Activated CD4-positive, alpha-beta memory T cell treated with anti-CD3 and anti-CD28 coated beads for 36 hours (primary cell): ENCODE results near the gene SIGMAR1. TPM values are rescaled to one million over a fixed set of nuclear protein-coding genes. Genes with fewer than 3 reads are reported as not detected.
A peak's percentile ranks its signal among the peaks of the same experiment; 100 is the strongest.

Source experiments
- CTCF ChIA-PET: fragments of 350-600 bp; sonication (Branson Sonifier 250); formaldehyde crosslinking; loops from one replicate; lab custom pipeline; 2021; ENCODE audit warnings: antibody characterized with exemption, inconsistent platforms; lab: Charles Lee
- POLR2A ChIA-PET: fragments of 350-600 bp; sonication (Branson Sonifier 250); formaldehyde crosslinking; loops from one replicate; lab custom pipeline; 2021; ENCODE audit warnings: antibody characterized with exemption; lab: Charles Lee
- DNase-seq: peaks from one replicate; pipeline ENCODE4 v3.0.0-alpha.2; 2020
- H3K27ac Mint-ChIP-seq: one replicate; pipeline ENCODE4 v1.8.0; 2021; ENCODE audit warnings: mixed read lengths
- H3K27me3 Mint-ChIP-seq: one replicate; pipeline ENCODE4 v1.8.0; 2021; ENCODE audit warnings: mixed read lengths
- H3K36me3 Mint-ChIP-seq: one replicate; pipeline ENCODE4 v1.8.0; 2021; ENCODE audit warnings: mixed read lengths
- H3K4me1 Mint-ChIP-seq: one replicate; pipeline ENCODE4 v1.8.0; 2021; ENCODE audit warnings: low read depth, mixed read lengths
- H3K4me3 Mint-ChIP-seq: one replicate; pipeline ENCODE4 v1.8.0; 2021; ENCODE audit warnings: mild to moderate bottlenecking, mixed read lengths
- H3K9me3 Mint-ChIP-seq: one replicate; pipeline ENCODE4 v1.8.0; 2021; ENCODE audit warnings: mixed read lengths
- intact Hi-C: fragments of 100-400 bp; cut with micrococcal nuclease; formaldehyde crosslinking; loops from one replicate; pipeline ENCODE4 v1.15.1; 2023
- total RNA-seq, 2 experiments: library from RNA; stranded (reverse); gene quantifications; one replicate each; pipeline ENCODE4 v1.2.3, GENCODE V29; 2021

SIGMAR1 gene
- total RNA-seq, 2 experiments from 2014 or later = 65.9 to 67.6 TPM

GRCh38 chr9:34594177-34594576 is 43.4 kb downstream of the SIGMAR1 start:
- Mint-ChIP-seq H3K27ac (no peak overlapping the region), H3K27me3 (peaks cover 34% of the 10 kb centered on the region), H3K36me3 (no peaks in the 10 kb centered on the region), H3K4me3 (no peak overlapping the region), H3K9me3 (no peaks in the 10 kb centered on the region), H3K4me1 (peaks cover 18% of the 10 kb centered on the region)
- POLR2A ChIA-PET = no interaction called here
- CTCF ChIA-PET = interaction anchor here (1.2 to 2.5 kb wide), 2 partner anchors 9 to 190 kb away, joined by 5 to 13 read pairs; no protein-coding TSS in a partner anchor
- intact Hi-C loops = loop anchor here (5.0 kb wide), 2 partner anchors 157 to 192 kb away; no protein-coding TSS in a partner anchor
- DNase-seq = no peak

- peaks cover 45% of the 10 kb centered on the region for H3K27me3 Mint-ChIP-seq
- H3K9me3 Mint-ChIP-seq = no peaks in the 10 kb centered on the region
- POLR2A ChIA-PET = no interaction called here
- CTCF ChIA-PET = interaction anchor here (0.6 to 3.3 kb wide), 11 partner anchors 10 to 713 kb away, joined by 3 to 41 read pairs (median 13); partner anchors contain the start of gene DCTN3
- peaks cover 25% of the 10 kb centered on the region for H3K4me1 Mint-ChIP-seq
- no peaks in the 10 kb centered on the region for H3K36me3 Mint-ChIP-seq
- no peak overlapping the region for H3K27ac Mint-ChIP-seq
- no peak for DNase-seq
- no peak overlapping the region for H3K4me3 Mint-ChIP-seq
- intact Hi-C loops = loop anchor here (5.0 kb wide), 2 partner anchors 156 to 191 kb away; no protein-coding TSS in a partner anchor
Observed at GRCh38 chr9:34592895-34593601, 44.5 kb downstream of the SIGMAR1 start.

GRCh38 chr9:34591917-34592866 is 45.4 kb downstream of the SIGMAR1 start:
- ChIA-PET POLR2A (interaction anchor here (1.5 kb wide), 1 partner anchor 42 kb away, joined by 3 read pairs; no protein-coding TSS in a partner anchor), CTCF (interaction anchor here (0.6 to 3.3 kb wide), 41 partner anchors 9 to 339 kb away, joined by 3 to 41 read pairs (median 5); partner anchors contain the start of genes DCTN3 and MYORG)
- Mint-ChIP-seq H3K4me3 (no peak overlapping the region), H3K27ac (no peak overlapping the region), H3K27me3 (peaks cover 52% of the 10 kb centered on the region), H3K4me1 (peaks cover 25% of the 10 kb centered on the region), H3K36me3 (no peaks in the 10 kb centered on the region), H3K9me3 (no peaks in the 10 kb centered on the region)
- intact Hi-C loops = loop anchor here (1.0 to 5.0 kb wide), 5 partner anchors 30 to 190 kb away; no protein-coding TSS in a partner anchor
- no peak for DNase-seq

GRCh38 chr9:34591248-34591916 is 46.2 kb downstream of the SIGMAR1 start:
- no peaks in the 10 kb centered on the region for H3K36me3 Mint-ChIP-seq
- no peaks in the 10 kb centered on the region for H3K9me3 Mint-ChIP-seq
- H3K27me3 Mint-ChIP-seq = peaks cover 60% of the 10 kb centered on the region
- DNase-seq = peak; percentile 86
- ChIA-PET POLR2A (interaction anchor here (1.5 kb wide), 1 partner anchor 41 kb away, joined by 3 read pairs; no protein-coding TSS in a partner anchor), CTCF (interaction anchor here (0.5 to 3.3 kb wide), 50 partner anchors 8 to 462 kb away, joined by 3 to 41 read pairs (median 5); partner anchors contain the start of genes DCTN3, MYORG and RPP25L)
- intact Hi-C loops = loop anchor here (1.0 to 5.0 kb wide), 5 partner anchors 29 to 189 kb away; no protein-coding TSS in a partner anchor
- H3K4me1 Mint-ChIP-seq = peaks cover 25% of the 10 kb centered on the region
- peak overlapping the region; percentile 53 for H3K4me3 Mint-ChIP-seq
- H3K27ac Mint-ChIP-seq = no peak overlapping the region

- no peak overlapping the region for H3K27ac Mint-ChIP-seq
- no peaks in the 10 kb centered on the region for H3K9me3 Mint-ChIP-seq
- intact Hi-C loops = loop anchor here (1.0 to 5.0 kb wide), 5 partner anchors 28 to 188 kb away; no protein-coding TSS in a partner anchor
- H3K27me3 Mint-ChIP-seq = peaks cover 64% of the 10 kb centered on the region
- H3K36me3 Mint-ChIP-seq = no peaks in the 10 kb centered on the region
- ChIA-PET CTCF (interaction anchor here (0.9 to 3.3 kb wide), 33 partner anchors 11 to 338 kb away, joined by 3 to 41 read pairs (median 6); partner anchors contain the start of genes DCTN3, MYORG and RPP25L), POLR2A (interaction anchor here (0.6 to 1.5 kb wide), 2 partner anchors 40 to 68 kb away, joined by 3 read pairs; no protein-coding TSS in a partner anchor)
- H3K4me3 Mint-ChIP-seq = peak overlapping the region; percentile 53
- peak; percentile 38 for DNase-seq
- peaks cover 25% of the 10 kb centered on the region for H3K4me1 Mint-ChIP-seq
Observed at GRCh38 chr9:34590381-34591247, 47.0 kb downstream of the SIGMAR1 start.

GRCh38 chr9:34589636-34590380 is 47.8 kb downstream of the SIGMAR1 start, which contains the start of gene CNTFR:
CNTFR (minus strand) TSS chr9:34589724; CDS start chr9:34568981, 20,743 bp downstream.
- POLR2A ChIA-PET = no interaction called here
- DNase-seq = peak; percentile 15
- peak within 1 kb of the TSS; percentile 53 for H3K4me3 Mint-ChIP-seq
- CTCF ChIA-PET = interaction anchor here (0.9 to 1.1 kb wide), 2 partner anchors 42 to 186 kb away, joined by 3 to 4 read pairs; no protein-coding TSS in a partner anchor
- peaks cover 25% of the 10 kb centered on the region for H3K4me1 Mint-ChIP-seq
- H3K9me3 Mint-ChIP-seq = no peaks in the 10 kb centered on the region
- H3K27me3 Mint-ChIP-seq = peaks cover 66% of the 10 kb centered on the region
- no peaks in the 10 kb centered on the region for H3K36me3 Mint-ChIP-seq
- no peak within 1 kb of the TSS for H3K27ac Mint-ChIP-seq
- intact Hi-C loops = loop anchor here (2.0 to 5.0 kb wide), 3 partner anchors 65 to 188 kb away; no protein-coding TSS in a partner anchor

- H3K4me3 Mint-ChIP-seq = peak overlapping the region; percentile 12
- H3K9me3 Mint-ChIP-seq = no peaks in the 10 kb centered on the region
- no peak overlapping the region for H3K27ac Mint-ChIP-seq
- H3K27me3 Mint-ChIP-seq = peaks cover 69% of the 10 kb centered on the region
- intact Hi-C loops = no loop called here
- CTCF ChIA-PET = interaction anchor here (0.9 to 1.1 kb wide), 2 partner anchors 41 to 185 kb away, joined by 3 to 4 read pairs; no protein-coding TSS in a partner anchor
- POLR2A ChIA-PET = no interaction called here
- H3K36me3 Mint-ChIP-seq = no peaks in the 10 kb centered on the region
- DNase-seq = no peak
- peaks cover 25% of the 10 kb centered on the region for H3K4me1 Mint-ChIP-seq
Observed at GRCh38 chr9:34588671-34589635, 48.6 kb downstream of the SIGMAR1 start.

GRCh38 chr9:34587271-34587670 is 50.3 kb downstream of the SIGMAR1 start:
- ChIA-PET POLR2A (no interaction called here), CTCF (interaction anchor here (0.7 to 1.5 kb wide), 5 partner anchors 16 to 183 kb away, joined by 3 to 6 read pairs (median 5); no protein-coding TSS in a partner anchor)
- H3K4me1 Mint-ChIP-seq = peaks cover 25% of the 10 kb centered on the region
- peaks cover 58% of the 10 kb centered on the region for H3K27me3 Mint-ChIP-seq
- intact Hi-C loops = no loop called here
- H3K27ac Mint-ChIP-seq = no peak overlapping the region
- no peak overlapping the region for H3K4me3 Mint-ChIP-seq
- H3K36me3 Mint-ChIP-seq = no peaks in the 10 kb centered on the region
- H3K9me3 Mint-ChIP-seq = no peaks in the 10 kb centered on the region
- DNase-seq = no peak
